RPMI7951 (cell line): ENCODE measurements around the gene KIF26B. TPM values are rescaled to one million over a fixed set of nuclear protein-coding genes. Genes with fewer than 3 reads are reported as not detected.
A peak's percentile ranks its signal among the peaks of the same experiment; 100 is the strongest.

Experiments
- DNase-seq: peaks from one replicate; pipeline ENCODE4 v3.0.0-alpha.2; 2012; ENCODE audit warnings: low read depth
- total RNA-seq: library from RNA; depleted of rRNA; stranded (reverse); fragments of >200 nt; shearing (Covaris generic); gene quantifications from 2 replicates; pipeline ENCODE4 v1.2.3, GENCODE V29; 2014; rRNA removed

Gene KIF26B
- 2.3 and 2.9 TPM in 2 replicates for total RNA-seq

DNA sequence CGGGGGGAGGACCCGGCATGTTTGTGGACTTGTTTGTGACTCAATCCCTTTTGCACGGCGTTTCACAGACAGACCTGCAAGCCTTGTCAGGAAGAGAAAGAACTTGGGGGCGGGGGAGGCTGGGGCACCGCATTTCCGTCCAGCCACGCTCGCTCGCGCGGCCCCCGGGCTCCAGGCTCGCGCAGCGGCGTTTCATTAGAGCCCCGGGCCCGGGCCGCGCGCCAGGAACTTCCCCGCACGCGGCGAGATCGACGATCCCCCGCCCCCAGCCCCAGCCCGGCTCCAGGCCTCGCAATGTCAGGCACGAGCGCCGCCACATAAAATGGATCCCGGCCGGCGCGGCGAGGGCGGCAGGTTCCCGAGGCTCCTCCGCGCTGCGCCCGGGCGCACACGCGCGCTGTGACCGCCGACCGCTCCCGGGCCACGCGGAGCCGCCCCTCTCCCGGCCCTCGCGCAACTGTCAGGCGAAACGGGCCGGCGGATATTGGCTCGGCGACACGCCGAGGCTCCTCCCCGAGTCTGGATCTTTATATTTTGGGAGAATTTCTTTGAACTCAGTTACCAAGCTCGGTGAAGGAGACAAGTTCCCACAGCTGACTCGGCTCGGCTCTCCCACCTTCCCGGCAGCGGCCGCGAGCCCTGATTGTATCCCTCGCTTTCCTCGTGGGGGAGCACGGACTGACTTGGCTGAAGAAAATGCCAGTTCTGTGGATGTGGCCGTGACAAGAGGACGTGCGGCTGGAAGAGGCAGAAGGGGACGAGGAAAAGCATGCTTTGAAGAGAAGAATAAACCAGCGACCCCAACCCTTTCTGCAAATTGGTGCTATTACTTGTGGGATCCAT, at the start of gene KIF26B:
Gene KIF26B, plus strand, starts transcription at position 557 of the 843 bp plus-strand sequence. CDS start 440 bp downstream, outside the sequence.
- peak; percentile 64 for DNase-seq

DNA sequence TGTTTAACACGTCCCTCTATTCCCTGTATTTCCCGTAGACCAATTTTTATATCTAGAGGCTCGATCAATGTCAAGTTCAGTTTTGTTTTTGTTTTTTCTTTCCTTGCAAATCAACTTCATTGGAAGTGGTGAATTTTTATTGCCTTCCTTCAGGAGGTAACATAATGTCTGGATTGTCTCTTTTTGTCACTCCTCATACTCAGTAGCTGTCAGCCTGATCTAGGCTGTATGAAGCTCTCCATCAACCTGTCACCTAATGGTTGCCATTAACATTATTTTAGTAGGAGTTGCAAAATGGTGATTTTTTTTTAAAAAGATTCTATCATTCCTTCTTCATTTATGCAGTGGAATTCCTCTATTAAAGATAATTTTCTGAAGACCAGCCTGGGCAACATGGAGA, 49.7 kb upstream of the KIF26B start:
- no peak for DNase-seq

DNA sequence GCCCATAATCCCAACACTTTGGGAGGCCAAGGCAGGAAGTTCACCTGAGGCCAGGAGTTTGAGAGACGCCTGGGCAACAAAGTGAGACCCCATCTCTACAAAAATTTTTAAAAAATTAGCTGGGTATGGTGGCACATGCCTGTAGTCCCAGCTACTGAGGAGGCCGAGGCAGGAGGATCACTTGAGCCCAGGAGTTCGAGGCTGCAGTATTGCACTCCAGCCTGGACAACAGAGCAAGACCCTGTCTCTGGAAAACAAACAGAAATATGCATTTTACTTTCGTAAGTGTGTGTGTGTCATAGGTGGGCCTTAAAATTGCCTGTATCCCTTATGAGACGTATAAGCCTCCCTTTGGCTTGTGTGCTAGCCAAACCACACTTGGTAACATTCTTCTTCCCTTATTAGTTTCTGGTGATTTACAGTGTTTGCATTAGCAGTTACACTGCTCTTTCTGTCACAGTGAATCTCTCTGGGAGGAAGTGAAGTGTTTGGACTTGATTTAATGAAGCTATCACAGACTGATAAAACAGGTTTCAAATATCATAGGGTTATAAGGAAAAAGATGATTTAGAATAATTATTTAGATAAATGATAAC, 48.9 kb upstream of the KIF26B start:
- DNase-seq = no peak

DNA sequence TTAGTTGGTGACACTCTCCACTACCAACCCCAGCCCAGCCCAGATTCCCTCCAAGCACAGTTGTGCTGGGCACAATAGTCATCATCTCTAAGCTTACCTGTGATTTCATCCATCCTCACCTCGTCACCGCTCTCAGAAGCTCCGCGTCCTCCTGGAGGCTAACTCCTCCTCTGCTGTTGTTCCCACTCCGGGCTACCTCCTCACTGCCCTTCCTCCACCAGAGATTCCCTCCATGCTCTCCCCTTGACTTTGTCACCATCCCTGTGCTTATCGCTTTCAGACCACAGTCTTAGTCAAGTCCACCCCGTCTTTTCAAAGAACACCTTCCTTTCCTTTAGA, 47.0 kb upstream of the KIF26B start:
- no peak for DNase-seq

DNA sequence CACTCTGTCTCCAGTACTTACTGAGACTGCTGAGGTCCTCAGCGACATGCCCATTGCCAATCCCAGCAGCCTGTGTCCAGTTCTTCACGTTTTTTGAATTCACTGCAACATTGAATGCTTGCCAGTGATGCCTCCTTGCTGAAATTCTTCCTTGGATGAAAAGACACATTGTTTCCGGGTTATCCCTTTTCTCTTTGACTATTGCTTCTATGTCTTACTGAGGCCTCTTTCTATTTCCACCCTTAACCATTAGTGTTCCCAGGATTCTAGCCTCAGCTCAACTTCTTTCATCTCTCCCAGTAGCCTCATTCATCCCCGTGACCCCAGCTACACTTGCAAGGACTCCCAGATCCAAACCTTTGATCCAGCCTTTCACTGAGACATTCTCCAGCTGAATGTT, 46.5 kb upstream of the KIF26B start:
- DNase-seq = no peak

DNA sequence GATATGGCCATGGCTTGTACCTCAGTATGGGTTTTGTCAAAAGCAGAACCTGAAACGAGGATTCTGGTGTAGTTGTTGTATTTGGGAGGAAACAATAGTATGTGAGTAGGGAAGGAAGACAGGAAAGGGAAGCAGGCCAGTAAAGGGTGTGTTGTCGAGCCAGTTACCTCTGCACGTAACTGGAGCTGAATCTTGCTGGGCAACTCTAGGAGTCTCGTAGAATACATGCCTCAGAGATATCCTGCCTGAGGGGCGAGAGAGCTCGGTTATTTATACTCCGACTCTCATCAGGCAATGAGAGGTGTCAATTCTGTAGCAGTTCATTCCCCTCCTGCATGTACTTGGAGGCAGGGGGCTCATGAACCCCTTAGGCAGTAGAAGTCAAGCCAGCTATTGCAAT, 45.9 kb upstream of the KIF26B start:
- no peak for DNase-seq

DNA sequence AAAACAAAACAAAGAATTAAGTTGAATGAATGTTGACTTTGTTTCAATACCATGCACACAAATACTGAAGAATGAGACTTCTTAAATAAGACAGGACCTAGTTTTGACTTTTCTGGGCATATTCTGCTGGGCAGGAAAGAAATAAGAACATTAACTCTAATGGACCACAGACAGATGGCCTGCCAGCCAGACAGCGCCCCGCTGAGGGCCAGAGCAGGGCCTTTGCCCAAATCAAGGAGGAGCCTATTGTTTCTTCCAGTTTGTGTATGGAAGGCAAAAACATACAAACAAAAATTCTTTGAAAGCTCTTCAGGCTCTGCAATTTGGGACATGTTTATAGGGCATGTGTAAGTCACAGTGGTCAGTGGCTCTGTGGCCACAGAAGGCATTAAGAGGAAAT, 44.4 kb upstream of the KIF26B start:
- DNase-seq = no peak

DNA sequence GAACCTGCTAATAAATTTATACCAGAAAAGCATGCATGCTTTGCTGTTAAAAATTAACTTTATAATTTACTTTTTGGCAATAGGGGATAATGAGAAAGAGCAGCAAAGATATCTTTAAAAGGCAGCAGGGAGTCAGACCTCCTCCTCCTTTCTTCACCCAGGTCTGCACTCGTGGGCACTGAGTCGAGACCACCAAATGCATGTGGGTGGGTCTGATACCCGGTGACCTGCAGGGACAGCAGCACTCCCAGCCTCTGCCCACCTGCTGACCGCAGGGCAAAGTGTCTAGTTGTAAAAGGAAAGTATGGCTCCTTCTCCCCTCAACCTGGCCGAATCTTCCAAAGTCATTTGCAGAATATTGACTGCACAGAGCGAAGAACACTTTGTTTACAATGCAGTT, 43.7 kb upstream of the KIF26B start:
- DNase-seq = no peak

DNA sequence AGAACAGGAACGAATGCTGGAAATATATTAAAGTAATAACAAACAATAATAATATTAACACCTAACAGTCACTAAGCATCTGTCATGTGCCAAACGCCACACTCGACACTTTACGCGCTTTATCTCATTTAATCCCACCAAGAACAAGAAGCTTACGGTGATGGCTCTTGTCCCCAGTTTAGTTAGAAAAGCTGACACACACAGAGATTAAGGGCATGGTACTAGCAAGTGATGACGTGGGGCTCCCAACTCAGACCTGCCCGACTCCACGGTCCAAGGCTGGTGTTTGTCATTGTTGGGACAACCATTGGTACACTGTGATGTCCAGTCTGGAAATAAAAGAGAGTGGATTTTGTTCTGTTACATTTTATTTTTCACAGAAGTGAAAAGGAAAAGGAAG, 41.1 kb upstream of the KIF26B start:
- DNase-seq = no peak

DNA sequence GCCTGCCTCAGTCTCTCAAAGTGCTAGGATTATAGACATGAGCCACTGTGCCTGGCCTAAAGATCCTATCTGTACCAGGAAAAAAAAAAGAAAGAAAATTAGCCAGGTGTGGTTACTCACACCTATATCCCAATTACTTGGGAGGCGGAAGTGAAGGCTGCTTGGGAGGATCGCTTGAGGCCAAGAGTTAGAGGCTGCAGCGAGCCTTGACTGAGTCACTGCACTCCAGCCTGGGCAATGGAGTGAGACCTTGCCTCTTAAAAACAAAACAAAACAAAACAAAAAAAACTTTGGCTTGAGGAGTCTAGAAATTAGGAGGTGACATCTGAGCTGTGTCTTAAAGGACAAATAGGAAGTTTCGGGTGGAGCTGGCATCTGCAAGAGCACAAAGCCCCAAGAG, 38.7 kb upstream of the KIF26B start:
- DNase-seq = no peak

DNA sequence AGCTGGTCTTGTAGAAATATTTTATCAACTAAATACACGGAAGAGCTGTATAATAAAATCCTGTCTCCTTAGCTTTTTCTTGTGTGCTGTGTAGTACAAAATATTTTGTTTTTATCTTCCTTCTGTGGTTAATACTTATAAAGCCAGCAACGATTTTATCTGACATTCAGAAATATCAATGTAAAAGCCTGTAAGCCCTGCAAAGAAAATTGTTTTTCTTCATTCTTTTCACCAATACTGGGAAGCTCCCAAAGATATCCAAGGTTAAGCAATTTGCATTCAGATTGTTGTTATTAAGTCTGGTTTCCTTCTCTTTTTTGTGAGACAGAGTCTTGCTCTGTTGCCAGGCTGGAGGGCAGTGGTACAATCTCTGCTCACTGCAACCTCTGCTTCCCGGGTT, 38.0 kb upstream of the KIF26B start:
- DNase-seq = no peak

DNA sequence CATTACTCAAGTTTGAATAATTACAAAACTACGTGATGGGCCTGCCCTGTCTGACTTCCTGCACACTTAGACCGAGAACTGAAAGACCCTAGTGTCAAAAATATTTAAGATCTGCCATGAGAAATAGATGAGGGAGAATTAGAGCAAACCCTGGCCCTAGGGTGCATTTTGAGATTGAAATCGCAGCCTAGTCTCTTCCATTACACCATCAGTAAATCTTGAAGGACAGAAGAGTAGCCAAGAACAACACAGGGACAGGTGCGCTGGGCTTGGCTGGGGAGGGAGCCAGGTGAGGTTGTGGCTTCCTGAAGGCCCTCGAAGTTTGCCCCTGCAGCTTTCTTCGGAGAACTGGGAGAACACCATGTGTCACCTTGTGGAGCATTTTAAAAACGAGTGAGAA, 36.7 kb upstream of the KIF26B start:
- DNase-seq = no peak

DNA sequence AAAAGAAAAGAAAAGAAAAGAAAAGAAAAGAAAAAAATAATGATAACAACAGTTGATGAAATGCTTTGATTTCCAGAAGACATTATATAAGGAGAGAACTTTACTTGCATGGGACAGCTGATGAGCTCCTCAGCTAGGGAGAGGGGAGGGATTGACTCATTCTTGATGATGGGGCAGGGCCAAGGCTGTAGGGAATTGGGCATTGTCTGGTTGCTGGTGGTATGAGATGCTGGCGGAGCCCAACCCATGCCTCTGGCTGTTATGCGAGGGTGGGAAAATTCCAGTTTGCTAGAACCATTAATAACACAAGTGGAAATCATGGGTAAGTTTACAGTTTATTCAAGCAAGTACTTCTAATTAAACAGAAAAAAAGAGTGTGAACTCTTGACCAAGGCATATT, 36.0 kb upstream of the KIF26B start:
- DNase-seq = peak; percentile 29

DNA sequence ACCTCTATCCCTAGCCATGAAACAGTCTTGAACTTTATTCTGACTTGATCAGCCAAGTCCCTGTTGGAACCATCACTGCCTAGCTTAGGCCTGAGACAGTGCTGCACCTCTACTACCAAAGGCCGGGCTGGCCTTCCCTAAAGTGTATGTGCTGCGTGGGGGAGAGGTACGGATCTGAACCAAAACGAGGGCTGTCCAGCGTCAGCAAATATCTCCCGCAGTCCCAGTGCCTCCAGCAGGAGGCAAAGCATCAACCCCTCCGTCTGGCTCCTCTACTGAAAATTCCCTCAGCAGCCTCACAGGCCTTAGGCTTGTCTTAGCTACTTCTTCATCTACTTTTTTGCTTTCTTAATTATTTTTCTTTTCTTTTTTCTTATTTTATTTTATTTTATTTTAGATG, 33.3 kb upstream of the KIF26B start:
- no peak for DNase-seq

DNA sequence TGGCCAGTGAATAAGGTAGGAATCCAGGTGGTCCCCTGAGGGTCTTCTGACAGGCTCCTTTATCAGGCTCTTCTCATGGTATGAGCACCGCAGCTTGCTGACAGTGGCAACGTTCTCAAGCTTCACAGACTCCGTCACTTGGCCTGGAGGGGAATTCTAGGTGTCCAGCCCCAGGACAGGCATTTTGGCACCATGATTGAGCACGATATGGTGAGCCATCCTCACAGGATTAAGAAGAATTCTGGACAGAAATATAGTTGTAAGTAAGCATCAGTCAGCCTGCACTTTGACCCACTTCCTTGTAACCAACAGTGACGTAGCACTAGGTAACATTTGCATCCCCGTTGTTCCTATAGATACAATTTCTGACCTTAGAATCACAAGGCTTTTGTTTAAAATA, 30.5 kb upstream of the KIF26B start:
- no peak for DNase-seq

DNA sequence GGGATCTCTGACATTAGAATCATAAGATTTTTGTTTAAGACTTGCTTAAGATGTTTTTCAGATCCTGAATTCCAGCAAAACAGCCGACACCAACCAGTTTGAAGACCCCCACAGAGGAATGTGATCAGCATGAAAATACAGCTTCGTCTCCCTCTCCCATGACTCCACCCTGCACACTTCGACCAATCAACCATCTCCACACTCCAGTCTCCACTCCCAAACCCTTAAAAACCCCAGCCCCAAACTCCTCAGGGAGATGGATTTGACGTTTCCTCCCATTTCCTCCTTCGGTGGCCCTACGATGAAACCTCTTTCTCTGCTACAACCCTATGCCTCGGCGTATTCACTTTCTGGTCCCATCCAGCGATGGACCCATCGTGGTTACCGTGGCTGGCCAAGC, 30.1 kb upstream of the KIF26B start:
- DNase-seq = no peak

DNA sequence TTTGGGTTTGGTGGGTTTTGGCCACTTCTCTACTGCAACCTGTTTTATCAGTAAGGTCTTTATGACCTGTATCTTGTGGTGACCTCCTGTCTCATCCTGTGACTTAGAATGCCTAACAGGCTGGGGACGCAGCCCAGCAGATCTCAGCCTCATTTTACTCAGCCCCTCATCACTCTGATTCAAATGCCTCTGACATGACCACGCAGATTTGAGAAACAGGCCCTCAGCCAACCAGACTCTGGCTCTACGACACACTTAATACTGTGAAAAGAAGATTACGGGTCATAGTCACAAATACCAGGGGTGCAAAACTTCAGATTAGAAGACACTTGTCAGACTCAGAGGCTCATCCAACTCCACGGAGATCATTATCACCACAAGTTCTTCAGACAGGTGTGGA, 28.3 kb upstream of the KIF26B start:
- DNase-seq = no peak

DNA sequence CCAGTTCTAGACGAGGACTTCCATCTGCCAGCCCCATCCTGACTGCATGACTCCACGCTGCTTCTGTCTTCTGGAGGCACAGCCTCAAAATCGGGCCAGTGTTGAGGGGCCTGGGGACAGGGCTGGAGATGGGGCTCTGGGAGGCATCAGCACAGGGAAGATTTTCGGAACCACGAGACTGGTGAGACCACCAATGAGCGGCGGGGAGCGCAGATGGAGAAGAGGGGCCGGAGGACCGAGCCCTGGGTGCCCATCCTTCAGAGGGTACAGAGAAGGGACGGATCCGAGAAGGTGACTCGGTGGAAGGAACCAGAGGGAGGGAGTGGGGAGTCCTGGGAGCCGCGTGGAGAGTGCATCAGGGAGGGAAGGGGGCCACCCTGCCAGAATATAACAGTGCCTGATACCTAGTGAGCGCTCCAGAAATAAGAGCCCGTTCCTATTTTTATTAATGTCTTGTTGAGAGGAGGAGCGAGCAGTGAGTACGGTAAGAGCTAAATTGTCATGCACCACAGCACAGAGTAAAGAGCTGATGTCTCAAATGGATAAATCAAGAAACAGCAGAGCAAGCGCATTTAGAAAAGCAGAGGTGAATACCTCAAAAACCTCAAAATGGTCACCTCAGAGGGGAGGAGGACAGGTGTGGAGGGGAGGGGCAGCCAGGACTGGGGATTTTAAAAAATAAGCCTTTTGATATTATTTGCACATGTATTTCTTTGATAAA, 26.2 kb upstream of the KIF26B start:
- no peak for DNase-seq

DNA sequence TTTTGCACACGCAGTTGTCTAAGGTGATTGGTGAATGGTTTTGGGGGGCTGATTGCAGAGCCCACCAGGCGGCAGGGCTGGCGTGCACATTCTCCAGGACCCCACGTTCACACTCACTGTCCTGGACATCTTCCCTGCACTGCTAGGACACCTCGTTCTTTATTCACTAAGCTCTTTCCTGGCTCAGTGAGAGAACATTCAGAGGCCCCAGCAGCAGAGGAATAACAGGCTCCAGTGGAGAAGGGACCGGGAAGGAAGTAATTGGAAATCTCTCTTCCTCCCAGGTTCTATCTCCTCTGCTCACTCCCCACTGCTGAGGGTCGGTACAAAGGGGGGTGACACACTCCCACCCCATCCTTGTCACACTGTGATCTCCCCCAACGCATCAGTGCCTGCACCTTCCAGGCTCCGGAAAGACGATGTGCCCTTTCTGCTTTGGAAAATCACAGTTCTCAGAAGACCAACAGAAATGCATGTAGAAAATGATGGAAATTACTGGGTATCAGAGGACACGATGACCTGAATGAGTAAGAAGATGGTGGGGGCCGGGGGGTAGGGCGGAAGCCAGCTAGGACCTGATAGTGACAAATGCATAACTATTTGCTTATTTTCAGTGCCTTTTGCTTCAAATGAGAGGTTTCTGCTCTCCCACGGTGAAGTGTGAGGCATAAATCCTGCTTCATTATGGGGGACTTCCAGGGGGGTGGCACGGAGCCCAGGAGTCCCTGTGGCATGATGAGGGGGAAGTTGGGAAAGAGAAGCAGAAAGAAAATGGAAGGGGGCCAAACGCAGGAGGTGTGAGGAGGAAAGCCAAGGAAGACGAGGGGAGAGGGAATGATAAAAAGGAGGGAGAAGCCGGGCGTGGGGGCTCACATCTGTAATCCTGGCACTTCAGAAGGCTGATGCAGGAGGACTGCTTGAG, 25.2 kb upstream of the KIF26B start:
- peak; percentile 5 for DNase-seq

DNA sequence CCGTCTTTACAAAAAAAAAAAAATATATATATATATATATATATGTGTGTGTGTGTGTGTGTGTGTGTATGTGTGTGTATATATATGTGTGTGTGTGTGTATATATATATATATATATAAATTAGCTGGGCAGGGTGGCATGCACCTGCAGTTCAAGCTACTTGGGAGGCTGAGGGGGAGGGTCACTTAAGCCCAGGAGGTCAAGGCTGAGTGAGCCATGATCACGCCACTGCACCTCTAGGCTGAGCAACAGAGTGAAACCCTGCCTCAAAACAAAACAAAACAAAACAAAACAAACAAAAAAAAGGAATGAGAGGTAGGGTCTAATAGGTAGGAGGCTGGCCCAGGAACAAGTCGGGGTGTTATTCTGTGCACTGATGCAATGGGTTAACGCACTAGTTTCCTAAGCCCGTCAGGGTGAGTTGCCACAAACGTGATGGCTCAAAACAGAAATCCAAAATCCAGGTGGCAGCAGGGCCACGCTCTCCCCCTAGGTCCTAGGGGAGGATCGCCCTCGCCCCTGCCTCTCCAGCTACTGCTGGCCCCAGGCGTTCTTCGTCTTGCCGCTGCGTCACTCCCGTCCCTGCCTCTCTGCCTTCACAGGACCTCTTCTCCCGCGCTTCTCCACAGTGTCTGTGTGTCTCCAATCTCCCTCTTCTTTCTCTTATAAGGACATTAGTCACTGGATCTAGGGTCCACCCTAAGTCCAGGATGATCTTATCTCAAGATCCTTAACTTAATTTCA, 24.3 kb upstream of the KIF26B start:
- peak; percentile 22 for DNase-seq

DNA sequence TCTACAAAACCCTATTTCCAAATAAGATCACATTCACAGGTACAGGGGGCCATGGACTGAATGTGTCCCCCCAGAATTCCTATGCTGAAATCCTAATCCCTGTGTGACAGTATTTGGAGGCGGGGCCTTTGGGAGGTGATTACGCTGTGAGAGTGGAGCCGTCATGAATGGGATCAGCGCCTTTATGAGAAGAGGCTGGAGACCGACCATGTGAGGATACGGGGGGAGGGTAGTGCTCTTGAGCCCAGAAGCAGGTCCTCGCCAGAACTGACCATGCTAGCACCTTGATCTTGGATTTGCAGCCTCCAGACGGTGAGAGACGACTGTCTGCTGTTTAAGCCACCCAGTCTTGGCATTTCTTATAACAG, 23.8 kb upstream of the KIF26B start:
- no peak for DNase-seq
